ENCODE data around the gene SLC20A1. TPM values are rescaled to one million over a fixed set of nuclear protein-coding genes. Genes with fewer than 3 reads are reported as not detected.

Gene SLC20A1
- polyA plus RNA-seq, 1 experiment, result 25.3 TPM

- H3K4me3 ChIP-seq (ENCODE audit: low read depth, low read length), result peak overlapping the region; percentile 86
- CTCF ChIA-PET, result interaction anchor here (1.4 to 7.3 kb wide), 4 partner anchors 9 to 45 kb away, joined by 4 to 83 read pairs (median 8); no protein-coding TSS in a partner anchor
- POLR2A ChIA-PET, result no interaction called here
- no peak for DNase-seq (ENCODE audit: low read depth)
- TF ChIP-seq CTCF (IDR thresholded peaks at IDR 0.05; ENCODE audit: insufficient read depth, low read depth, low read length), result no peak
- no peaks in the 10 kb centered on the region for H3K27me3 ChIP-seq (ENCODE audit: control insufficient read depth, insufficient read depth, low read length)
- no peaks in the 10 kb centered on the region for H3K36me3 ChIP-seq (ENCODE audit: control insufficient read depth, insufficient read depth, low read length)
Observed at GRCh38 chr2:112644933-112645309, 818 bp upstream of the SLC20A1 start.

GRCh38 chr2:112646102-112646719 is 472 bp downstream of the SLC20A1 start:
- Histone ChIP-seq H3K4me3 (ENCODE audit: low read depth, low read length) (peak overlapping the region; percentile 86), H3K27me3 (ENCODE audit: control insufficient read depth, insufficient read depth, low read length) (no peaks in the 10 kb centered on the region), H3K36me3 (ENCODE audit: control insufficient read depth, insufficient read depth, low read length) (peaks cover 5% of the 10 kb centered on the region; the same call in 1 of the 2 replicates)
- TF ChIP-seq CTCF (IDR thresholded peaks at IDR 0.05; ENCODE audit: insufficient read depth, low read depth, low read length), result no peak
- CTCF ChIA-PET, result interaction anchor here (0.8 to 7.3 kb wide), 6 partner anchors 13 to 81 kb away, joined by 3 to 83 read pairs (median 6); no protein-coding TSS in a partner anchor
- POLR2A ChIA-PET, result no interaction called here
- DNase-seq (ENCODE audit: low read depth), result no peak

- ChIA-PET CTCF (interaction anchor here (0.7 to 7.3 kb wide), 6 partner anchors 14 to 80 kb away, joined by 3 to 83 read pairs (median 5); no protein-coding TSS in a partner anchor), POLR2A (interaction anchor here (0.6 kb wide), 1 partner anchor 59 kb away, joined by 3 read pairs; no protein-coding TSS in a partner anchor)
- Histone ChIP-seq H3K27me3 (ENCODE audit: control insufficient read depth, insufficient read depth, low read length) (no peaks in the 10 kb centered on the region), H3K36me3 (ENCODE audit: control insufficient read depth, insufficient read depth, low read length) (peaks cover 7% of the 10 kb centered on the region), H3K4me3 (ENCODE audit: low read depth, low read length) (peak overlapping the region; percentile 86)
- no peak for TF ChIP-seq CTCF (IDR thresholded peaks at IDR 0.05; ENCODE audit: insufficient read depth, low read depth, low read length)
- no peak for DNase-seq (ENCODE audit: low read depth)
Observed at GRCh38 chr2:112646791-112647689, 1.3 kb downstream of the SLC20A1 start.

- H3K4me3 ChIP-seq (ENCODE audit: low read depth, low read length), result no peak overlapping the region
- H3K27me3 ChIP-seq (ENCODE audit: control insufficient read depth, insufficient read depth, low read length), result no peaks in the 10 kb centered on the region
- no peak for TF ChIP-seq CTCF (IDR thresholded peaks at IDR 0.05; ENCODE audit: insufficient read depth, low read depth, low read length)
- DNase-seq (ENCODE audit: low read depth), result no peak
- ChIA-PET POLR2A (no interaction called here), CTCF (interaction anchor here (1.3 to 3.2 kb wide), 3 partner anchors 43 to 79 kb away, joined by 5 to 11 read pairs (median 5); no protein-coding TSS in a partner anchor)
- H3K36me3 ChIP-seq (ENCODE audit: control insufficient read depth, insufficient read depth, low read length), result peaks cover 11% of the 10 kb centered on the region
Observed at GRCh38 chr2:112648081-112648480, 2.3 kb downstream of the SLC20A1 start.

GRCh38 chr2:112656679-112657078 is 10.9 kb downstream of the SLC20A1 start:
- no peak overlapping the region for H3K4me3 ChIP-seq (ENCODE audit: low read depth, low read length)
- ChIA-PET POLR2A (no interaction called here), CTCF (interaction anchor here (1.0 kb wide), 1 partner anchor 8 kb away, joined by 3 read pairs; no protein-coding TSS in a partner anchor)
- no peak for DNase-seq (ENCODE audit: low read depth)
- H3K36me3 ChIP-seq (ENCODE audit: control insufficient read depth, insufficient read depth, low read length), result peaks cover 21% of the 10 kb centered on the region
- H3K27me3 ChIP-seq (ENCODE audit: control insufficient read depth, insufficient read depth, low read length), result no peaks in the 10 kb centered on the region
- no peak for TF ChIP-seq CTCF (IDR thresholded peaks at IDR 0.05; ENCODE audit: insufficient read depth, low read depth, low read length)

Measured in BJ (cell line).